HG03045 (cell line): ENCODE measurements around the gene HOXA13.

Source experiments
- ATAC-seq: cut with Tn5 transposase; IDR thresholded peaks from one replicate; pipeline ENCODE4 v1.9.1; 2021; ENCODE audit warnings: mild to moderate bottlenecking, moderate library complexity; ENCODE audit not compliant: unreplicated experiment

The HOXA13 gene

GRCh38 chr7:27193335-27194001 lies 6.4 kb downstream of the HOXA13 start:
- ATAC-seq: no peak

- no peak for ATAC-seq
These were observed 7.2 kb downstream of the HOXA13 start for GRCh38 chr7:27192546-27193334.

GRCh38 chr7:27191833-27192545 lies 7.9 kb downstream of the HOXA13 start:
- no peak for ATAC-seq

- ATAC-seq: no peak
These were observed 8.6 kb downstream of the HOXA13 start for GRCh38 chr7:27191161-27191731.

GRCh38 chr7:27189997-27190748 lies 9.7 kb downstream of the HOXA13 start:
- no peak for ATAC-seq

GRCh38 chr7:27189295-27189996 lies 10.4 kb downstream of the HOXA13 start:
- ATAC-seq: no peak

GRCh38 chr7:27188386-27189294 lies 11.3 kb downstream of the HOXA13 start:
- ATAC-seq: no peak

GRCh38 chr7:27187475-27188385 lies 12.2 kb downstream of the HOXA13 start:
- ATAC-seq: no peak

GRCh38 chr7:27186668-27187474 lies 13.0 kb downstream of the HOXA13 start:
- no peak for ATAC-seq

- no peak for ATAC-seq
These were observed 13.8 kb downstream of the HOXA13 start for GRCh38 chr7:27185854-27186667.

GRCh38 chr7:27185013-27185853 lies 14.7 kb downstream of the HOXA13 start, which contains the start of gene HOXA11:
Gene HOXA11 (minus strand): TSS chr7:27185232. CDS start chr7:27185144, 88 bp downstream.
- no peak for ATAC-seq

- no peak for ATAC-seq
These were observed 15.4 kb downstream of the HOXA13 start for GRCh38 chr7:27184337-27185012.

GRCh38 chr7:27183682-27184336 lies 16.1 kb downstream of the HOXA13 start:
- no peak for ATAC-seq
